ENCODE measurements around the gene TMEM87B. TPM values are rescaled to one million over a fixed set of nuclear protein-coding genes. Genes with fewer than 3 reads are reported as not detected.

TMEM87B gene
- total and polyA plus RNA-seq, 10 of the 15 experiments (the other 5 are each of a cell fraction or from before 2014, with no cell fraction given): 5.7 to 20.6 (median 12.3) TPM

GRCh38 chr2:112149194-112149593 lies 94.1 kb downstream of the TMEM87B start:
- no peaks in the 10 kb centered on the region for H3K9me3 ChIP-seq (replicated peaks; ENCODE audit: control insufficient read depth, insufficient read depth, low read length)
- 25% methylated on average over 5 of the region's 5 CpGs for WGBS (ENCODE audit: insufficient coverage, insufficient replicate concordance, low lambda C conversion rate, missing lambda C conversion rate)
- BruUV-seq (replicated peaks): no TSS peak
- no peak for FAIRE-seq
- ChIA-PET SMC1A (ENCODE audit: uncharacterized antibody, unreplicated experiment) (no interaction called here), CTCF (interaction anchor here (1.1 kb wide), 1 partner anchor 27 kb away, joined by 3 read pairs; no protein-coding TSS in a partner anchor), RAD21 (ENCODE audit: unreplicated experiment) (no interaction called here), POLR2A (interaction anchor here (1.1 kb wide), 1 partner anchor 105 kb away, joined by 3 read pairs; no protein-coding TSS in a partner anchor)
- no peaks in the 10 kb centered on the region for H3K36me3 ChIP-seq (ENCODE audit: control insufficient read depth in 2 of 2, insufficient read depth in 2 of 2, low read length in 1 of 2)
- no peaks in the 10 kb centered on the region; a peak in 1 of 4 replicates for H3K27me3 ChIP-seq (replicated peaks in 1 of 2; ENCODE audit: control insufficient read depth in 2 of 2, insufficient read depth in 2 of 2, low read length in 1 of 2)
- no peak for ATAC-seq
- intact Hi-C loops (cut with micrococcal nuclease; ENCODE audit: unreplicated experiment) (no loop called here), in situ Hi-C loops (cut with MboI) (no loop called here)
- DNase-seq (ENCODE audit: low read depth, low spot score): no peak
- H3K79me2 ChIP-seq (ENCODE audit: control insufficient read depth, insufficient read depth, low read length): no peaks in the 10 kb centered on the region
- no peak overlapping the region for H3K4me2 ChIP-seq (ENCODE audit: control insufficient read depth, insufficient read depth)
- H3K9ac ChIP-seq (ENCODE audit: control insufficient read depth, insufficient read depth, low read length): no peak overlapping the region
- no peaks in the 10 kb centered on the region for H4K20me1 ChIP-seq (ENCODE audit: control insufficient read depth, insufficient read depth)
- H2AFZ ChIP-seq (ENCODE audit: control insufficient read depth, low read depth, low read length): no peak overlapping the region
- H3K27ac ChIP-seq (ENCODE audit: control insufficient read depth, insufficient read depth): no peak overlapping the region
- no peak overlapping the region for H3K4me3 ChIP-seq
- no peaks in the 10 kb centered on the region for H3K4me1 ChIP-seq (ENCODE audit: control insufficient read depth, insufficient read depth, low read length)
- TF ChIP-seq E2F8 (IDR thresholded peaks at IDR 0.05; ENCODE audit: low read depth, partially characterized antibody): no peak
- no peak for TF ChIP-seq RUNX3 (IDR thresholded peaks at IDR 0.05; ENCODE audit: low read length)
- TF ChIP-seq KAT2A (conservative IDR thresholded peaks at IDR 0.05; ENCODE audit: control insufficient read depth, low read depth, low read length): no peak
- no peak for TF ChIP-seq STAT3 (IDR thresholded peaks at IDR 0.05; ENCODE audit: low read depth, low read length)
- TF ChIP-seq TBL1XR1 (IDR thresholded peaks at IDR 0.05; ENCODE audit: low read depth, low read length): no peak
- TF ChIP-seq NRF1 (conservative IDR thresholded peaks at IDR 0.05; ENCODE audit: low read depth, low read length): no peak
- TF ChIP-seq ATF2 (IDR thresholded peaks at IDR 0.05; ENCODE audit: low read length): no peak
- TF ChIP-seq CHD2 (IDR thresholded peaks at IDR 0.05; ENCODE audit: borderline replicate concordance, low read depth, low read length): no peak
- no peak for TF ChIP-seq FOS (IDR thresholded peaks at IDR 0.05; ENCODE audit: borderline replicate concordance, extremely low read depth, insufficient read length)
- TF ChIP-seq GABPA (IDR thresholded peaks at IDR 0.05; ENCODE audit: low read depth): no peak
- TF ChIP-seq WRNIP1 (IDR thresholded peaks at IDR 0.05; ENCODE audit: borderline replicate concordance, low read depth, low read length): no peak
- no peak for TF ChIP-seq IRF3 (IDR thresholded peaks at IDR 0.05)
- TF ChIP-seq CREM (IDR thresholded peaks at IDR 0.05; ENCODE audit: low read depth): no peak
- no peak for TF ChIP-seq ZZZ3 (IDR thresholded peaks at IDR 0.05; ENCODE audit: control insufficient read depth, insufficient read length, low read depth)
- TF ChIP-seq JUNB (IDR thresholded peaks at IDR 0.05): no peak
- TF ChIP-seq ATF3 (IDR thresholded peaks at IDR 0.05; ENCODE audit: borderline replicate concordance, extremely low read depth, low read depth, low read length): no peak
- TF ChIP-seq RFX5 (IDR thresholded peaks at IDR 0.05; ENCODE audit: low read depth, low read length): no peak
- TF ChIP-seq MEF2B (IDR thresholded peaks at IDR 0.05; ENCODE audit: partially characterized antibody, poor library complexity, severe bottlenecking): no peak
